GM21526 (cell line): ENCODE data around the gene TRIM26.
"Not testable (repeated sequence)": the region's sequence is repeated elsewhere in the genome, so short reads cannot be mapped to it uniquely, and the experiment has no call there.

Experiments used
- ATAC-seq: cut with Tn5 transposase; IDR thresholded peaks from one replicate; pipeline ENCODE4 v1.9.1; 2021; ENCODE audit warnings: moderate library complexity; ENCODE audit not compliant: unreplicated experiment, low FRiP score

TRIM26 gene

GRCh38 chr6:30175765-30176164, 37.4 kb downstream of the TRIM26 start:
- ATAC-seq = no peak

- ATAC-seq = no peak
These were observed 40.5 kb downstream of the TRIM26 start for GRCh38 chr6:30172681-30173080.

GRCh38 chr6:30171677-30172471, 41.3 kb downstream of the TRIM26 start:
- no peak for ATAC-seq

- no peak for ATAC-seq
These were observed 43.3 kb downstream of the TRIM26 start for GRCh38 chr6:30169658-30170614.

- no peak for ATAC-seq
These were observed 44.5 kb downstream of the TRIM26 start for GRCh38 chr6:30168741-30169140.

GRCh38 chr6:30167101-30167500, 46.1 kb downstream of the TRIM26 start:
- ATAC-seq = no peak

- not testable (repeated sequence) for ATAC-seq
These were observed 48.0 kb downstream of the TRIM26 start for GRCh38 chr6:30165238-30165637.

GRCh38 chr6:30164714-30165113, 48.5 kb downstream of the TRIM26 start:
- ATAC-seq = no peak

GRCh38 chr6:30163918-30164654, 49.1 kb downstream of the TRIM26 start:
- ATAC-seq = no peak

GRCh38 chr6:30163090-30163917, 49.9 kb downstream of the TRIM26 start, which contains the start of gene TRIM15:
TSS of gene TRIM15 (plus strand) at chr6:30163546. CDS start at chr6:30163685, 139 bp downstream.
- ATAC-seq = no peak

- no peak for ATAC-seq
These were observed 50.7 kb downstream of the TRIM26 start for GRCh38 chr6:30162265-30163089.

- ATAC-seq = no peak
These were observed 52.2 kb downstream of the TRIM26 start, which contains the start of gene TRIM10 for GRCh38 chr6:30160785-30161531. TSS of gene TRIM10 (minus strand) at chr6:30161211. CDS start at chr6:30160858, 353 bp downstream.

GRCh38 chr6:30160008-30160784, 53.0 kb downstream of the TRIM26 start:
- no peak for ATAC-seq

GRCh38 chr6:30158475-30159040, 54.6 kb downstream of the TRIM26 start:
- no peak for ATAC-seq

- ATAC-seq = no peak
These were observed 55.2 kb downstream of the TRIM26 start for GRCh38 chr6:30157999-30158398.

- no peak for ATAC-seq
These were observed 55.6 kb downstream of the TRIM26 start for GRCh38 chr6:30157581-30157980.

GRCh38 chr6:30156774-30157173, 56.4 kb downstream of the TRIM26 start:
- ATAC-seq = no peak
